HPDE6-E6E7 (cell line): ENCODE data around the gene SPTLC3.
A peak's percentile ranks its signal among the peaks of the same experiment; 100 is the strongest.
"Not testable (repeated sequence)": the region's sequence is repeated elsewhere in the genome, so short reads cannot be mapped to it uniquely, and the experiment has no call there.

Experiments
- DNase-seq: peaks from one replicate; pipeline ENCODE4 v3.0.0; 2011; ENCODE audit warnings: missing footprints; ENCODE audit errors: extremely low spot score

SPTLC3 gene

GRCh38 chr20:13008761-13009681 lies at the start of gene SPTLC3:
TSS of gene SPTLC3 (plus strand) at chr20:13008972. CDS start at chr20:13009268, 296 bp downstream.
- DNase-seq, result peak; percentile 66

- no peak for DNase-seq
Observed at GRCh38 chr20:12961725-12962124, 47.0 kb upstream of the SPTLC3 start.

- DNase-seq, result no peak
Observed at GRCh38 chr20:12962895-12963294, 45.9 kb upstream of the SPTLC3 start.

GRCh38 chr20:12963416-12963815 lies 45.4 kb upstream of the SPTLC3 start:
- no peak for DNase-seq

- DNase-seq, result no peak
Observed at GRCh38 chr20:12965212-12965869, 43.4 kb upstream of the SPTLC3 start.

- no peak for DNase-seq
Observed at GRCh38 chr20:12965870-12966251, 42.9 kb upstream of the SPTLC3 start.

- no peak for DNase-seq
Observed at GRCh38 chr20:12966468-12967085, 42.2 kb upstream of the SPTLC3 start.

- no peak for DNase-seq
Observed at GRCh38 chr20:12967932-12968331, 40.8 kb upstream of the SPTLC3 start.

- DNase-seq, result no peak
Observed at GRCh38 chr20:12968472-12968871, 40.3 kb upstream of the SPTLC3 start.

- DNase-seq, result no peak
Observed at GRCh38 chr20:12969071-12969669, 39.6 kb upstream of the SPTLC3 start.

- DNase-seq, result peak; percentile 48
Observed at GRCh38 chr20:12970372-12970821, 38.4 kb upstream of the SPTLC3 start.

- no peak for DNase-seq
Observed at GRCh38 chr20:12975833-12976608, 32.8 kb upstream of the SPTLC3 start.

GRCh38 chr20:12976720-12977309 lies 32.0 kb upstream of the SPTLC3 start:
- no peak for DNase-seq

GRCh38 chr20:12977328-12978125 lies 31.2 kb upstream of the SPTLC3 start:
- DNase-seq, result no peak

GRCh38 chr20:12978126-12978394 lies 30.7 kb upstream of the SPTLC3 start:
- DNase-seq, result no peak

GRCh38 chr20:12978613-12979495 lies 29.9 kb upstream of the SPTLC3 start:
- no peak for DNase-seq

GRCh38 chr20:12979713-12980112 lies 29.1 kb upstream of the SPTLC3 start:
- not testable (repeated sequence) for DNase-seq

GRCh38 chr20:12982098-12982497 lies 26.7 kb upstream of the SPTLC3 start:
- no peak for DNase-seq

GRCh38 chr20:12984069-12984765 lies 24.6 kb upstream of the SPTLC3 start:
- no peak for DNase-seq
